ENCODE data around the gene CDK6.
"Not testable (repeated sequence)": the region's sequence is repeated elsewhere in the genome, so short reads cannot be mapped to it uniquely, and the experiment has no call there.

DNA sequence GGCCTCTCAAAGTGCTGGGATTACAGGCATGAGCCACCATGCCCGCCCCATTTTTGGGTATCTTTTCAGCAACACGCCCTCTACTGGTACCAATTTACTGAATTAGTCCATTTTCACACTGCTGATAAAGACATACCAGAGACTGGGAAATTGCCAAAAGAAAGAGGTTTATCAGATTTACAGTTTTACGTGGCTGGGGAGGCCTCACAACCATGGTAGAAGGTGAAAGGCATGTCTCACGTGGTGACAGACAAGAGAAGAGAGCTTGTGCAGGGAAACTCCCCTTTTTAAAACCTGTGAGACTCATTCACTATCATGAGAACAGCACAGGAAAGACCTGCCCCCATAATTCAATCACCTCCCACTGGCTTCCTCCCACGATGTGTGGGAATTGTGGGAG, 27.8 kb upstream of the CDK6 start:
- not testable (repeated sequence) for TF ChIP-seq FOXA1 (IDR thresholded peaks at IDR 0.05); ZNF384 (IDR thresholded peaks at IDR 0.05); LEF1 (IDR thresholded peaks at IDR 0.05; ENCODE audit: borderline replicate concordance); ARNT (IDR thresholded peaks at IDR 0.05); SP1 (IDR thresholded peaks at IDR 0.05); SUZ12 (IDR thresholded peaks at IDR 0.05)
